Fibroblast of pulmonary artery (primary cell): ENCODE data around the gene ALK.

Source experiments
- DNase-seq: peaks from one replicate; pipeline ENCODE4 v3.0.0-alpha.2; 2010; ENCODE audit warnings: low read depth
- H3K4me3 ChIP-seq: replicated peaks from 2 replicates; pipeline ENCODE4 v1.5.1; 2011; ENCODE audit warnings: low read depth, mild to moderate bottlenecking, control low read depth, low read length, moderate library complexity
- TF ChIP-seq, protein P1 (sequence below): IDR thresholded peaks from 2 replicates; pipeline ENCODE4 v1.5.1; 2011; ENCODE audit warnings: mild to moderate bottlenecking, control low read depth, low read length, inconsistent platforms; ENCODE audit errors: missing control alignments

The ALK gene

GRCh38 chr2:29950481-29950880 is 29.1 kb upstream of the ALK start:
- H3K4me3 ChIP-seq: no peak overlapping the region
- DNase-seq: no peak
- TF ChIP-seq, protein P1, sequence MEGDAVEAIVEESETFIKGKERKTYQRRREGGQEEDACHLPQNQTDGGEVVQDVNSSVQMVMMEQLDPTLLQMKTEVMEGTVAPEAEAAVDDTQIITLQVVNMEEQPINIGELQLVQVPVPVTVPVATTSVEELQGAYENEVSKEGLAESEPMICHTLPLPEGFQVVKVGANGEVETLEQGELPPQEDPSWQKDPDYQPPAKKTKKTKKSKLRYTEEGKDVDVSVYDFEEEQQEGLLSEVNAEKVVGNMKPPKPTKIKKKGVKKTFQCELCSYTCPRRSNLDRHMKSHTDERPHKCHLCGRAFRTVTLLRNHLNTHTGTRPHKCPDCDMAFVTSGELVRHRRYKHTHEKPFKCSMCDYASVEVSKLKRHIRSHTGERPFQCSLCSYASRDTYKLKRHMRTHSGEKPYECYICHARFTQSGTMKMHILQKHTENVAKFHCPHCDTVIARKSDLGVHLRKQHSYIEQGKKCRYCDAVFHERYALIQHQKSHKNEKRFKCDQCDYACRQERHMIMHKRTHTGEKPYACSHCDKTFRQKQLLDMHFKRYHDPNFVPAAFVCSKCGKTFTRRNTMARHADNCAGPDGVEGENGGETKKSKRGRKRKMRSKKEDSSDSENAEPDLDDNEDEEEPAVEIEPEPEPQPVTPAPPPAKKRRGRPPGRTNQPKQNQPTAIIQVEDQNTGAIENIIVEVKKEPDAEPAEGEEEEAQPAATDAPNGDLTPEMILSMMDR: no peak

DNA sequence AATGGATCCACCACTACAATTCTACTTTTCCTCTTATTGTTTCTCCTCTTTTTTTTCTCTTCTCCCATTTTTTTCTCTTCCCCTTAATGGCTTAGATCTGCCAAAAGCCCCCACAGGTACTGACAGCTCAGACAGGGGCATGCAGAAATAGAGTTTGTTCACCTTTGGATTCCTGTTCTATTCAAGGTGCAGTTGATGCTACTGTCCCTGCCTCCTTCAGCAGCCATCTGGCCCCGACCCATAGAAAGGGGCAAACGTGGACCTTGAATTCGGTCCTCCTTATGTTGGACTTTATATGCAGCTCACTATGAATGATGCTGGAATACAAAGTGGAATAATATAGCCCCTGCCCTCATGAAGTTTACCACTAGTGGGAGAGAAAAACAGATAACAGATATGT is 27.7 kb upstream of the ALK start:
- TF ChIP-seq, protein P1: no peak
- DNase-seq: no peak
- H3K4me3 ChIP-seq: no peak overlapping the region

DNA sequence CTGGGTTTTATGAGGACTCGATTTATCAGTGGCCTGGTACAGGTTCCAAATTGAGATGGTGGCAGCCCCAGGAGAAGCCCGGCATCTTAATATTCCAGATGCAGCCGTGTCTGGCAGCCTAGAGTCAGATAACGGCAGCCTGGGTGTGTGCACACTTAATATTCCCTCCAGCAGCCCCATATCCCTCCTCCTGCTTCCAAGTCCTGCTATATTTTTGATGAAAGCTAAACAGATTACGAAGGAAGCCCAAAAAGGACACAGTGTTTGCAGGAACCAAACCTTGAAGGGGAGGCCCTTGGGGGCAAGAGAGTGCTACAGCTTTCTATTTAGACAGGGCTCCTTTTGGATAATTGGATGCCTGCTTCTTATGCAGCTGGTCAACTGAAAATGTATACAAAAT is 25.1 kb upstream of the ALK start:
- TF ChIP-seq, protein P1: no peak
- H3K4me3 ChIP-seq: no peak overlapping the region
- DNase-seq: no peak

DNA sequence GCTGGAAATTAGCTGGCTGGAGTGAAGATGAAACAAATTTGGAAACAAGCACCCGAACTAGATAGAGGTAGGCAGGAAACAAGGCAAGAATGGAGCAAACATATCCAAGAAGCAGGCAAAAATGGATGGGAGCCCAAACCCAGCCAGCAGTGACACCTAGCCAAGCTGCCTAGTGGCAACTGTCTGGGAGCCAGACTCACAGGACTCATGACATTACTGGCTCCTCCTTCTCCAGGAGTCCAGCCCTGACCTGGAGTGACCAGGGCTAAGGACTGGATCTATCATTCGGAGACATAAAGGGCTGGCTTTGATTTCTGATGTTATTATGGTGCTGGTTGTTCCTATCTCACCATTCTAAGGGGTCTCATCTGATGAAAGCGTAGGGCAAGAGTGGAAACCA is 21.3 kb upstream of the ALK start:
- TF ChIP-seq, protein P1: no peak
- no peak overlapping the region for H3K4me3 ChIP-seq
- no peak for DNase-seq

DNA sequence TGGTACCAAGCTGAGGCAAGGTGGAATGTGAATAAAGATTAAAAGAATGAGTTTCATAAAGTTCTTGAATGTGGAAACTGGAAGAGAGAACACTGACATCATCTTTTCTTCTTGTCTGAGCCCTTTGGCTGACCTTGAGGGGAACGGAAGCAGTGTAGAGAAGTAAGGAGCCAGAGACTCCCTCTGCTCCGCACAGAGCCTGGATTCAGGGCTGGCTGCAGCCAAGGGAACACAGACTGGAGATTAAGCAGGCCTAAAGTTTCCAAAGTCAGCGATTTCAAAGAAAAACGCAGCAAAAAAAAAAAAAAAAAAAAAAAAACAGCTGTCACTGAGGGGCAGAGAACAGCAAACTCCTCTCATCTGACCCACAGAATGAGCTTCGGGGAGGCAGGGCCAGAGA is 19.3 kb upstream of the ALK start:
- DNase-seq: no peak
- TF ChIP-seq, protein P1: no peak

DNA sequence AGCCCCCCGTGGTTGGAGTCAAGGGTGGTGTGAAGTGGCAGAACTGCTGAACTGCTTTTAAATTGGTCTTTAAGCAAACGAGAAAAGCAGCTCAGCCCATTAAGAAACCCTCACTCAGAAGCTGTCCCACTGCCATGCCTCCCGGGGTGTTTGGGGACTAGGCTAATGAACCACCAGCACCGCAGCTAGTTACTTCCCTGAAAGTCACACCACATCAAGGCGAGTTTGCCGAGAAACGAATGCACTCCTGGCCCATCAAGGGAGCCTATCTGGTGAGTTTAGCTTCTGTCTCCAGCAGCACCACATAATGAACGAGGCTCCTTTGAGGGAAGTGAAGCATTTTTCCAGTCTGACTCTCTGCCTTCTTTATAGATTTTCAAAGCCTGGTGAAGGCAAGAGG is 14.6 kb upstream of the ALK start:
- no peak for DNase-seq
- no peak overlapping the region for H3K4me3 ChIP-seq
- TF ChIP-seq, protein P1: no peak

More for the DNA sequence above, 19.3 kb upstream of the ALK start:
- no peak overlapping the region for H3K4me3 ChIP-seq

- H3K4me3 ChIP-seq: no peak overlapping the region
- DNase-seq: no peak
- TF ChIP-seq, protein P1: no peak
Observed at GRCh38 chr2:29931818-29932217, 10.4 kb upstream of the ALK start.
